ENCODE data around the gene SHISA7. TPM values are rescaled to one million over a fixed set of nuclear protein-coding genes. Genes with fewer than 3 reads are reported as not detected.

SHISA7 gene
- total RNA-seq, 1 donor from 2014 or later, result not detected

- Histone ChIP-seq H3K4me1 (ENCODE audit: control insufficient read depth in 3 of 3, insufficient read depth in 3 of 3, low read length in 3 of 3) (peaks cover 25 to 41% (median 37%) of the 10 kb centered on the region in 3 donors), H3K36me3 (ENCODE audit: control insufficient read depth in 3 of 3, insufficient read depth in 3 of 3, low read length in 3 of 3) (peaks cover 4 to 9% (median 5%) of the 10 kb centered on the region in 3 donors), H3K9ac (ENCODE audit: low read depth in 1 of 3, low read length in 3 of 3) (peak overlapping the region; percentile 51 to 60 (median 56)), H3K27ac (ENCODE audit: low read depth, low read length) (peak overlapping the region; percentile 88), H3K27me3 (ENCODE audit: control insufficient read depth in 3 of 3, insufficient read depth in 3 of 3, low read length in 3 of 3) (peaks cover 7 to 38% (median 22%) of the 10 kb centered on the region in 3 donors), H3K9me3 (ENCODE audit: control insufficient read depth in 3 of 3, low read length in 3 of 3) (no peaks in the 10 kb centered on the region), H3K4me3 (ENCODE audit: low read length in 3 of 3) (peak overlapping the region in 1 of 3 donors; percentile 22)
Observed at GRCh38 chr19:55486971-55487923, 44.1 kb upstream of the SHISA7 start.

- peaks cover 7 to 29% (median 13%) of the 10 kb centered on the region in 3 donors for H3K27me3 ChIP-seq (ENCODE audit: control insufficient read depth in 3 of 3, insufficient read depth in 3 of 3, low read length in 3 of 3)
- no peaks in the 10 kb centered on the region for H3K9me3 ChIP-seq (ENCODE audit: control insufficient read depth in 3 of 3, low read length in 3 of 3)
- peak overlapping the region; percentile 51 to 60 (median 56) for H3K9ac ChIP-seq (ENCODE audit: low read depth in 1 of 3, low read length in 3 of 3)
- peaks cover 25 to 41% (median 37%) of the 10 kb centered on the region in 3 donors for H3K4me1 ChIP-seq (ENCODE audit: control insufficient read depth in 3 of 3, insufficient read depth in 3 of 3, low read length in 3 of 3)
- peak overlapping the region; percentile 9 to 45 (median 24) for H3K4me3 ChIP-seq (ENCODE audit: low read length in 3 of 3)
- peaks cover 4 to 9% (median 5%) of the 10 kb centered on the region in 3 donors for H3K36me3 ChIP-seq (ENCODE audit: control insufficient read depth in 3 of 3, insufficient read depth in 3 of 3, low read length in 3 of 3)
- H3K27ac ChIP-seq (ENCODE audit: low read depth, low read length), result peak overlapping the region; percentile 88
Observed at GRCh38 chr19:55486043-55486970, 43.2 kb upstream of the SHISA7 start.

GRCh38 chr19:55485439-55486011 is 42.4 kb upstream of the SHISA7 start:
- peaks cover 25 to 41% (median 37%) of the 10 kb centered on the region in 3 donors for H3K4me1 ChIP-seq (ENCODE audit: control insufficient read depth in 3 of 3, insufficient read depth in 3 of 3, low read length in 3 of 3)
- H3K27me3 ChIP-seq (ENCODE audit: control insufficient read depth in 3 of 3, insufficient read depth in 3 of 3, low read length in 3 of 3), result peaks cover 7 to 27% (median 7%) of the 10 kb centered on the region in 3 donors
- peak overlapping the region; percentile 88 for H3K27ac ChIP-seq (ENCODE audit: low read depth, low read length)
- peaks cover 4 to 9% (median 6%) of the 10 kb centered on the region in 3 donors for H3K36me3 ChIP-seq (ENCODE audit: control insufficient read depth in 3 of 3, insufficient read depth in 3 of 3, low read length in 3 of 3)
- no peaks in the 10 kb centered on the region for H3K9me3 ChIP-seq (ENCODE audit: control insufficient read depth in 3 of 3, low read length in 3 of 3)
- H3K9ac ChIP-seq (ENCODE audit: low read depth in 1 of 3, low read length in 3 of 3), result peak overlapping the region in 2 of 3 donors; percentile 65 to 66
- H3K4me3 ChIP-seq (ENCODE audit: low read length in 3 of 3), result peak overlapping the region; percentile 30 to 67 (median 62)

GRCh38 chr19:55484593-55485438 is 41.7 kb upstream of the SHISA7 start, which contains the start of gene NAT14:
TSS of gene NAT14 (plus strand) at chr19:55485188. CDS start at chr19:55485709, 521 bp downstream.
- H3K4me3 ChIP-seq (ENCODE audit: low read length in 3 of 3), result peak within 1 kb of the TSS; percentile 60 to 67 (median 62)
- H3K36me3 ChIP-seq (ENCODE audit: control insufficient read depth in 3 of 3, insufficient read depth in 3 of 3, low read length in 3 of 3), result peaks cover 4 to 9% (median 6%) of the 10 kb centered on the region in 3 donors
- peaks cover 7 to 27% (median 7%) of the 10 kb centered on the region in 3 donors for H3K27me3 ChIP-seq (ENCODE audit: control insufficient read depth in 3 of 3, insufficient read depth in 3 of 3, low read length in 3 of 3)
- no peaks in the 10 kb centered on the region for H3K9me3 ChIP-seq (ENCODE audit: control insufficient read depth in 3 of 3, low read length in 3 of 3)
- H3K4me1 ChIP-seq (ENCODE audit: control insufficient read depth in 3 of 3, insufficient read depth in 3 of 3, low read length in 3 of 3), result peaks cover 25 to 41% (median 39%) of the 10 kb centered on the region in 3 donors
- peak within 1 kb of the TSS; percentile 50 to 66 (median 65) for H3K9ac ChIP-seq (ENCODE audit: low read depth in 1 of 3, low read length in 3 of 3)
- peak within 1 kb of the TSS; percentile 88 for H3K27ac ChIP-seq (ENCODE audit: low read depth, low read length)

- Histone ChIP-seq H3K4me3 (ENCODE audit: low read length in 3 of 3) (peak overlapping the region; percentile 60 to 67 (median 62)), H3K9me3 (ENCODE audit: control insufficient read depth in 3 of 3, low read length in 3 of 3) (no peaks in the 10 kb centered on the region), H3K9ac (ENCODE audit: low read depth in 1 of 3, low read length in 3 of 3) (peak overlapping the region in 2 of 3 donors; percentile 50 to 66), H3K27ac (ENCODE audit: low read depth, low read length) (peak overlapping the region; percentile 88), H3K36me3 (ENCODE audit: control insufficient read depth in 3 of 3, insufficient read depth in 3 of 3, low read length in 3 of 3) (peaks cover 6 to 9% (median 7%) of the 10 kb centered on the region in 3 donors), H3K27me3 (ENCODE audit: control insufficient read depth in 3 of 3, insufficient read depth in 3 of 3, low read length in 3 of 3) (peaks cover 0 to 21% (median 7%) of the 10 kb centered on the region in 3 donors), H3K4me1 (ENCODE audit: control insufficient read depth in 3 of 3, insufficient read depth in 3 of 3, low read length in 3 of 3) (peaks cover 25 to 42% (median 40%) of the 10 kb centered on the region in 3 donors)
Observed at GRCh38 chr19:55483706-55484592, 40.8 kb upstream of the SHISA7 start.

GRCh38 chr19:55482967-55483705 is 40.0 kb upstream of the SHISA7 start:
- H3K27me3 ChIP-seq (ENCODE audit: control insufficient read depth in 3 of 3, insufficient read depth in 3 of 3, low read length in 3 of 3), result peaks cover 0 to 18% (median 7%) of the 10 kb centered on the region in 3 donors
- no peak overlapping the region for H3K9ac ChIP-seq (ENCODE audit: low read depth in 1 of 3, low read length in 3 of 3)
- H3K4me3 ChIP-seq (ENCODE audit: low read length in 3 of 3), result no peak overlapping the region
- H3K36me3 ChIP-seq (ENCODE audit: control insufficient read depth in 3 of 3, insufficient read depth in 3 of 3, low read length in 3 of 3), result peaks cover 6 to 9% (median 7%) of the 10 kb centered on the region in 3 donors
- H3K9me3 ChIP-seq (ENCODE audit: control insufficient read depth in 3 of 3, low read length in 3 of 3), result no peaks in the 10 kb centered on the region
- peaks cover 27 to 48% (median 44%) of the 10 kb centered on the region in 3 donors for H3K4me1 ChIP-seq (ENCODE audit: control insufficient read depth in 3 of 3, insufficient read depth in 3 of 3, low read length in 3 of 3)
- H3K27ac ChIP-seq (ENCODE audit: low read depth, low read length), result no peak overlapping the region

GRCh38 chr19:55482156-55482961 is 39.3 kb upstream of the SHISA7 start:
- Histone ChIP-seq H3K27me3 (ENCODE audit: control insufficient read depth in 3 of 3, insufficient read depth in 3 of 3, low read length in 3 of 3) (peaks cover 0 to 18% (median 7%) of the 10 kb centered on the region in 3 donors), H3K4me1 (ENCODE audit: control insufficient read depth in 3 of 3, insufficient read depth in 3 of 3, low read length in 3 of 3) (peaks cover 31 to 50% (median 46%) of the 10 kb centered on the region in 3 donors), H3K27ac (ENCODE audit: low read depth, low read length) (no peak overlapping the region), H3K4me3 (ENCODE audit: low read length in 3 of 3) (no peak overlapping the region), H3K36me3 (ENCODE audit: control insufficient read depth in 3 of 3, insufficient read depth in 3 of 3, low read length in 3 of 3) (peaks cover 6 to 9% (median 7%) of the 10 kb centered on the region in 3 donors), H3K9me3 (ENCODE audit: control insufficient read depth in 3 of 3, low read length in 3 of 3) (no peaks in the 10 kb centered on the region), H3K9ac (ENCODE audit: low read depth in 1 of 3, low read length in 3 of 3) (no peak overlapping the region)
